ENCODE data around the gene SNX33. TPM values are rescaled to one million over a fixed set of nuclear protein-coding genes. Genes with fewer than 3 reads are reported as not detected.

The SNX33 gene
- total and polyA plus RNA-seq, 2 experiments from 2014 or later: 6.2 to 21.2 TPM

- TF ChIP-seq CTCF (conservative IDR thresholded peaks at IDR 0.05; ENCODE audit: low read depth in 2 of 2) (no peak), ZNF114 (CRISPR knock-in tag; IDR thresholded peaks at IDR 0.05) (no peak), ZNF331 (CRISPR knock-in tag; IDR thresholded peaks at IDR 0.05; ENCODE audit: low read depth) (no peak), POLR2AphosphoS5 (IDR thresholded peaks at IDR 0.05; ENCODE audit: low read depth) (no peak), ETS1 (IDR thresholded peaks at IDR 0.05) (no peak), EZH2phosphoT487 (IDR thresholded peaks at IDR 0.05; ENCODE audit: unreplicated experiment) (no peak), JUNB (IDR thresholded peaks at IDR 0.05; ENCODE audit: unreplicated experiment) (no peak), REST (IDR thresholded peaks at IDR 0.05; ENCODE audit: unreplicated experiment) (no peak), STAT1 (IDR thresholded peaks at IDR 0.05; ENCODE audit: unreplicated experiment) (no peak), EZH2 (IDR thresholded peaks at IDR 0.05; ENCODE audit: low read depth, unreplicated experiment) (no peak), ZNF462 (CRISPR knock-in tag; IDR thresholded peaks at IDR 0.05) (no peak), CREB1 (CRISPR knock-in tag; IDR thresholded peaks at IDR 0.05; ENCODE audit: low read depth) (no peak), NANOG (IDR thresholded peaks at IDR 0.05; ENCODE audit: borderline replicate concordance) (no peak)
- Mint-ChIP-seq H3K9me3 (no peaks in the 10 kb centered on the region), H3K27me3 (ENCODE audit: insufficient read depth, low read depth, poor library complexity) (peaks cover 7% of the 10 kb centered on the region), H3K4me1 (peaks cover 19% of the 10 kb centered on the region), H3K27ac (no peak overlapping the region), H3K36me3 (ENCODE audit: low read depth) (no peaks in the 10 kb centered on the region), H3K4me3 (no peak overlapping the region)
- Histone ChIP-seq H3F3A (replicated peaks; ENCODE audit: low read depth) (no peaks in the 10 kb centered on the region), H3K27ac (ENCODE audit: low read depth) (no peak overlapping the region), H3K4me3 (no peak overlapping the region), H2AFZ (no peak overlapping the region), H3K9me2 (ENCODE audit: insufficient read depth) (no peaks in the 10 kb centered on the region), H3K4me1 (ENCODE audit: insufficient read depth) (no peaks in the 10 kb centered on the region), H3K79me2 (replicated peaks; ENCODE audit: insufficient read depth) (no peaks in the 10 kb centered on the region), H3K4me2 (no peak overlapping the region), H3K27me3 (ENCODE audit: insufficient read depth) (no peaks in the 10 kb centered on the region), H4K20me1 (replicated peaks; ENCODE audit: insufficient read depth) (no peaks in the 10 kb centered on the region), H3K36me3 (ENCODE audit: insufficient read depth) (no peaks in the 10 kb centered on the region)
- DNase-seq (ENCODE audit: low spot score) (no peak), ATAC-seq (no peak)
These were observed 56.9 kb downstream of the SNX33 start for GRCh38 chr15:75704618-75705017.
